Activated CD4-positive, alpha-beta T cell treated with anti-CD3 and anti-CD28 coated beads, Interleukin-2, amount 10 ng/mL, durations not matched to agents 7 days and 5 days (primary cell): ENCODE data around the gene SPDYE1. TPM values are rescaled to one million over a fixed set of nuclear protein-coding genes. Genes with fewer than 3 reads are reported as not detected.

ENCODE experiments used
- CTCF ChIA-PET: fragments of 350-600 bp; sonication (Branson Sonifier 250); formaldehyde crosslinking; loops from one replicate; lab custom pipeline; 2021; ENCODE audit warnings: antibody characterized with exemption; lab: Charles Lee
- POLR2A ChIA-PET: fragments of 350-600 bp; sonication (Branson Sonifier 250); formaldehyde crosslinking; loops from one replicate; lab custom pipeline; 2021; ENCODE audit warnings: antibody characterized with exemption; lab: Charles Lee
- DNase-seq: peaks from one replicate; pipeline ENCODE4 v3.0.0-alpha.2; 2020
- H3K27ac Mint-ChIP-seq: one replicate; pipeline ENCODE4 v1.8.0; 2021; ENCODE audit warnings: mild to moderate bottlenecking, moderate library complexity, mixed read lengths
- H3K27me3 Mint-ChIP-seq: one replicate; pipeline ENCODE4 v1.8.0; 2021; ENCODE audit warnings: mixed read lengths
- H3K36me3 Mint-ChIP-seq: one replicate; pipeline ENCODE4 v1.8.0; 2021; ENCODE audit warnings: low read depth, mixed read lengths
- H3K4me1 Mint-ChIP-seq: one replicate; pipeline ENCODE4 v1.8.0; 2021; ENCODE audit warnings: mixed read lengths
- H3K4me3 Mint-ChIP-seq: one replicate; pipeline ENCODE4 v1.8.0; 2021; ENCODE audit warnings: mild to moderate bottlenecking, moderate library complexity, mixed read lengths
- H3K9me3 Mint-ChIP-seq: one replicate; pipeline ENCODE4 v1.8.0; 2021; ENCODE audit warnings: mixed read lengths
- microRNA-seq: library from miRNA; unstranded; fragments of <30 nt; microRNA quantifications from one replicate; pipeline ENCODE4 v1.2.0, GENCODE V29; 2021; ENCODE audit warnings: borderline microRNAs expressed, borderline replicate concordance
- total RNA-seq, 2 experiments: library from RNA; stranded (reverse); gene quantifications; one replicate each; pipeline ENCODE4 v1.2.3, GENCODE V29; 2021

SPDYE1 gene
- total RNA-seq, 2 experiments from 2014 or later = not detected

GRCh38 chr7:44052771-44053365, 55.2 kb downstream of the SPDYE1 start:
- H3K4me3 Mint-ChIP-seq = no peak overlapping the region
- ChIA-PET CTCF (interaction anchor here (0.6 kb wide), 1 partner anchor 715 kb away, joined by 4 read pairs; no protein-coding TSS in a partner anchor), POLR2A (interaction anchor here (0.7 kb wide), 1 partner anchor 93 kb away, joined by 9 read pairs; no protein-coding TSS in a partner anchor)
- H3K4me1 Mint-ChIP-seq = peaks cover 40% of the 10 kb centered on the region
- H3K27me3 Mint-ChIP-seq = no peaks in the 10 kb centered on the region
- no peak for DNase-seq
- H3K9me3 Mint-ChIP-seq = no peaks in the 10 kb centered on the region
- H3K27ac Mint-ChIP-seq = no peak overlapping the region
- peaks cover 58% of the 10 kb centered on the region for H3K36me3 Mint-ChIP-seq

- DNase-seq = no peak
- ChIA-PET POLR2A (no interaction called here), CTCF (interaction anchor here (0.7 kb wide), 1 partner anchor 15 kb away, joined by 3 read pairs; no protein-coding TSS in a partner anchor)
- no peaks in the 10 kb centered on the region for H3K27me3 Mint-ChIP-seq
- peaks cover 60% of the 10 kb centered on the region for H3K36me3 Mint-ChIP-seq
- H3K9me3 Mint-ChIP-seq = no peaks in the 10 kb centered on the region
- no peak overlapping the region for H3K27ac Mint-ChIP-seq
- H3K4me3 Mint-ChIP-seq = no peak overlapping the region
- H3K4me1 Mint-ChIP-seq = peaks cover 7% of the 10 kb centered on the region
Observed at GRCh38 chr7:44056681-44057080, 59.0 kb downstream of the SPDYE1 start.

- Mint-ChIP-seq H3K27ac (no peak overlapping the region), H3K36me3 (peaks cover 57% of the 10 kb centered on the region), H3K4me1 (peaks cover 3% of the 10 kb centered on the region), H3K27me3 (no peaks in the 10 kb centered on the region), H3K4me3 (no peak overlapping the region), H3K9me3 (no peaks in the 10 kb centered on the region)
- DNase-seq = no peak
- ChIA-PET CTCF (interaction anchor here (0.5 kb wide), 1 partner anchor 172 kb away, joined by 3 read pairs; no protein-coding TSS in a partner anchor), POLR2A (no interaction called here)
Observed at GRCh38 chr7:44057181-44057848, 59.6 kb downstream of the SPDYE1 start.

DNA sequence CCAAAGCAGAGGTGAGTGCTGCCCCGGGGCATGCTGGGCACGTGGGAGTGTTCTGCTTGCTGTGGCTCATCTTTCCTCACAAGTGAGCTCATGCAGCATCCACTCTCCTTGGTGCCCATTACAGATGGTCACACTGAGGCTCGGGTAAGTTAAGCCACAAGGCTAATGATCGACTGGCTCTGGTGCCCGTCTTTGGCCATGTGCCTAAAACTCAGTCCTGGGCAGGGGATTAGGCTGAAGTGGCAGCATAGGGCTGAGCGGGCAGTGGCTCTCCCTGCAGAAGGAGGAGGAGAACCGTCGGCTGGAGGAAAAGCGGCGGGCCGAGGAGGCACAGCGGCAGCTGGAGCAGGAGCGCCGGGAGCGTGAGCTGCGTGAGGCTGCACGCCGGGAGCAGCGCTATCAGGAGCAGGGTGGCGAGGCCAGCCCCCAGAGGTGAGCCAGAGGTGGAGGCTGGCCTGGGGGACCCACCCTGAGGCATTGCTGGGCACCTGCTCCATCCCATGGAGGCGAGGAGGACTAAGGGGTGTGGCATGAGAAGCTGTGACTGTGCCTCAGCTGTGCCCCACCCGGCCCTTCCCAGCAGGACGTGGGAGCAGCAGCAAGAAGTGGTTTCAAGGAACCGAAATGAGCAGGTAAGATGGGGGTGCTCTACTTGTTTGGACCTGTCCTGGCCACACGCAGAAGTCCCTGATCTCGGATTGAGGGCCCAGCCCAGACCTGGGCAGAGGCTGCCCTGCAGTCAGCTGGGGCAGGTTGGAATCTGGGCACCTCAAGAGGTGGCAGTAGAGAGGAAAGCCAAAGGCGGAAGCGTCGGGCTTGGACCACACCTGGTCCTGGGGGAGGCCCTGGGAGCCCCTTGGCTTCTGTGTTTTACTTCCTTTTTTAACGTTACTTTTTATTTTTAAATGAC, 60.4 kb downstream of the SPDYE1 start:
- Mint-ChIP-seq H3K4me1 (peaks cover 3% of the 10 kb centered on the region), H3K36me3 (peaks cover 54% of the 10 kb centered on the region), H3K4me3 (no peak overlapping the region), H3K27me3 (no peaks in the 10 kb centered on the region), H3K9me3 (no peaks in the 10 kb centered on the region), H3K27ac (no peak overlapping the region)
- CTCF ChIA-PET = interaction anchor here (0.5 to 0.6 kb wide), 2 partner anchors 12 to 171 kb away, joined by 3 read pairs; no protein-coding TSS in a partner anchor
- POLR2A ChIA-PET = no interaction called here
- DNase-seq = no peak

DNA sequence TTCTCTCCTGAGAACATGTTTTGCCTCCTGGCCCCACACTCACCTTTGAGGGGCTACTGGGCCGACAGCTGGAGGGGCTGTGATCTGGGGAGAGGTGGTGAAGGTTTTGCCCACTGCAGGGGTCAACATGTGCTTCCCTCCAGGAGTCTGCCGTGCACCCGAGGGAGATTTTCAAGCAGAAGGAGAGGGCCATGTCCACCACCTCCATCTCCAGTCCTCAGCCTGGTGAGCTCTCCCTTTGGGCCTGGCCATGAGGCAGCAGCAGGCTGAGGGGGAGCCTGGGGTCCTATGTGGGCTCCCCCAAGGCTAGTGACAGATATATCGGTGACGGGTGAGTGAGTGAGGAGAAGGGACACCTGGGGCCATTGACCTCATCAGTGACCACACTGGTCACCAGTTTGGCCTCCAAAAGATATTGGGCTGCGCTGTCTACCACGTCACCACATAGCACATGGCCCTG, 61.1 kb downstream of the SPDYE1 start:
- Mint-ChIP-seq H3K36me3 (peaks cover 54% of the 10 kb centered on the region), H3K27ac (no peak overlapping the region), H3K27me3 (no peaks in the 10 kb centered on the region), H3K4me3 (no peak overlapping the region), H3K4me1 (peaks cover 3% of the 10 kb centered on the region), H3K9me3 (no peaks in the 10 kb centered on the region)
- CTCF ChIA-PET = interaction anchor here (0.6 to 1.5 kb wide), 3 partner anchors 11 to 22 kb away, joined by 3 to 5 read pairs (median 3); no protein-coding TSS in a partner anchor
- POLR2A ChIA-PET = no interaction called here
- DNase-seq = no peak

- H3K27me3 Mint-ChIP-seq = no peaks in the 10 kb centered on the region
- no peak overlapping the region for H3K4me3 Mint-ChIP-seq
- H3K27ac Mint-ChIP-seq = peak overlapping the region; percentile 13
- peaks cover 49% of the 10 kb centered on the region for H3K36me3 Mint-ChIP-seq
- peaks cover 3% of the 10 kb centered on the region for H3K4me1 Mint-ChIP-seq
- ChIA-PET POLR2A (no interaction called here), CTCF (interaction anchor here (0.7 to 1.5 kb wide), 3 partner anchors 10 to 22 kb away, joined by 3 to 5 read pairs (median 3); no protein-coding TSS in a partner anchor)
- DNase-seq = no peak
- H3K9me3 Mint-ChIP-seq = no peaks in the 10 kb centered on the region
Observed at GRCh38 chr7:44059219-44060090, 61.8 kb downstream of the SPDYE1 start.

Small RNA genes lying within 50 kb of the gene (microRNA-seq; reads per million reads assigned to microRNA genes)
- gene MIR6837 = 0.63 reads per million

Other genes with a start within 250 kb of the SPDYE1 start
- gene BLVRA, start 239.2 kb upstream of the SPDYE1 start, total RNA-seq = 10 to 100 TPM; 22.0 to 29.4 TPM
- 10 to 100 TPM; 77.6 to 84.0 TPM for gene MRPS24, start 128.4 kb upstream of the SPDYE1 start, total RNA-seq
- gene URGCP, start 91.3 kb upstream of the SPDYE1 start, total RNA-seq = 10 to 100 TPM; 23.4 to 27.1 TPM
- 1 to 10 TPM; 7.8 to 8.0 TPM for gene UBE2D4, start 71.5 kb upstream of the SPDYE1 start, total RNA-seq
- gene DBNL, start 46.8 kb downstream of the SPDYE1 start, total RNA-seq = 100 to 1,000 TPM; 152 to 168 TPM
- gene PGAM2, start 67.7 kb downstream of the SPDYE1 start, total RNA-seq = under 1 TPM in 1 of 2 experiments, not detected in 1; 0.32 TPM
- 10 to 100 TPM; 31.8 to 38.2 TPM for gene POLM, start 84.6 kb downstream of the SPDYE1 start, total RNA-seq
- gene AEBP1, start 106.4 kb downstream of the SPDYE1 start, total RNA-seq = 1 to 10 TPM; 4.1 to 4.8 TPM
- gene POLD2, start 125.7 kb downstream of the SPDYE1 start, total RNA-seq = 100 to 1,000 TPM; 117 to 128 TPM
- not detected for gene MYL7, start 143.4 kb downstream of the SPDYE1 start, total RNA-seq
- not detected for gene GCK, start 191.5 kb downstream of the SPDYE1 start, total RNA-seq
- 10 to 100 TPM; 62.6 to 63.3 TPM for gene YKT6, start 203.1 kb downstream of the SPDYE1 start, total RNA-seq